Stomach (tissue), 9 donors: Measurements from ENCODE around the gene P2RX1. TPM values are rescaled to one million over a fixed set of nuclear protein-coding genes. Genes with fewer than 3 reads are reported as not detected.

Source experiments
- DNase-seq, 2 donors: peaks; one replicate each; pipeline versions ENCODE4 v3.0.0 to v3.0.0-alpha.2; 2013 to 2019
- H3K27ac ChIP-seq, 5 donors: fragments of 200-600 bp in 4 of 5; sonication (generic) in 4 of 5; one replicate each; pipeline ENCODE4 v1.5.1; 2013 to 2019; ENCODE audit warnings: mild to moderate bottlenecking in 1 of 5, moderate library complexity in 1 of 5
- H3K27me3 ChIP-seq, 3 donors: fragments of 200-600 bp; sonication (generic); one replicate each; pipeline ENCODE4 v1.5.1; 2017 to 2019; ENCODE audit warnings: mixed run types in 1 of 3
- H3K36me3 ChIP-seq, 4 donors: fragments of 200-600 bp; sonication (generic); 1 replicate in 3 of 4; 2 replicates in 1 of 4; pipeline ENCODE4 v1.5.1; 2016 to 2019
- H3K4me1 ChIP-seq, 4 donors: fragments of 200-600 bp; sonication (generic); one replicate each; pipeline ENCODE4 v1.5.1; 2016 to 2019
- H3K4me3 ChIP-seq, 4 donors: fragments of 200-600 bp; sonication (generic) in 3 of 4; one replicate each; pipeline ENCODE4 v1.5.1; 2016 to 2019; ENCODE audit warnings: mild to moderate bottlenecking in 1 of 4
- H3K9me3 ChIP-seq, 4 donors: fragments of 200-600 bp; sonication (generic); one replicate each; pipeline ENCODE4 v1.5.1; 2016 to 2019
- EP300 ChIP-seq: sonication (generic); formaldehyde crosslinking; IDR thresholded peaks from one replicate; pipeline ENCODE4 v1.6.1; 2017; ENCODE audit warnings: antibody characterized with exemption
- POLR2A ChIP-seq, 4 donors: fragments of 450-650 bp; IDR thresholded peaks; one replicate each; pipeline ENCODE4 v1.6.1; 2016; ENCODE audit warnings: antibody characterized with exemption in 4 of 4, control low read depth in 2 of 4, mild to moderate bottlenecking in 1 of 4, moderate library complexity in 1 of 4
- POLR2AphosphoS5 ChIP-seq, 3 donors: sonication (generic); formaldehyde crosslinking; IDR thresholded peaks; one replicate each; pipeline ENCODE4 v1.6.1; 2016; ENCODE audit warnings: antibody characterized with exemption in 3 of 3
- WGBS, 5 donors: extraction: QIAGEN DNeasy Blood & Tissue Kit in 3 of 5; methylation state at CpG; one replicate each; pipeline versions ENCODE4 v1.1.5 to v1.1.7; 2013 to 2018; 5-methylcytosine and 5-hydroxymethylcytosine counted together
- intact Hi-C: fragments of 100-400 bp; cut with DNase I; formaldehyde crosslinking; loops from one replicate; pipeline ENCODE4 v1.15.1; 2023; ENCODE audit warnings: low total_unique reads
- polyA plus RNA-seq, 3 donors: library from polyadenylated mRNA; stranded (reverse); fragments of 200-250 nt; gene quantifications; one replicate each; pipeline ENCODE4 v1.2.3, GENCODE V29; 2013
- total RNA-seq, 5 donors: library from RNA; depleted of rRNA; stranded (reverse); fragments of >200 nt; gene quantifications; one replicate each; pipeline versions ENCODE4 v1.1.0 to v1.2.3, GENCODE V29; 2014 to 2016
- TF ChIP-seq, protein P1 (sequence below), 7 experiments: fragments of 450-650 bp in 4 of 7; fragments of 200-600 bp in 3 of 7; sonication (generic) in 3 of 7; IDR thresholded peaks; one replicate each; pipeline ENCODE4 v1.5.1; 2016 to 2019; ENCODE audit warnings: antibody characterized with exemption in 7 of 7, control low read depth in 2 of 7, mild to moderate bottlenecking in 1 of 7
- donor health status: healthy with polysubstance abuse.
- donor health status: Bipolar disorder and iron deficiency.
- donor health status: healthy.

Gene P2RX1
- total and polyA plus RNA-seq, 8 donors: 0.75 to 13.4 (median 3.0) TPM

DNA sequence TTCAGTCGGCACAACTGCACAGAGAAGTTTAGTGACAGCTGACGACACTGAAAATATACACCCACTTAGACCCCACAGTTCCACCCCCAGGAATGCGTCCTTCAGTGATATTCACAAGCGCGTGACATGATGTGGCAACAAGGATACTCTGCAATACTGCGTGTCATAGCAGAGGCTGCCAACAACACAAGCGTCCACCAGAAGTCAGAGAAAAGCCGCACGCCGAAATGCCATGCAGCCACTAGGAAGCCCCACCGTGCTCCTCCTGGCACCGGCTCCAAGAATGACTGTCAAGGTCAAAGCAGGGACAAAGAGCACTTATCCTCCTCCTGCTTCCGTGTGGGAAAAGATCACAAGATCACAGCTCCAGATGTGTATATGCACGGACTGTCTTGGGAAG is 44.5 kb upstream of the P2RX1 start:
- WGBS, 5 donors: 66 to 79% (median 72%) methylated on average over 14 of the region's 14 CpGs
- TF ChIP-seq POLR2AphosphoS5 (IDR thresholded peaks at IDR 0.05) (no peak), POLR2A (IDR thresholded peaks at IDR 0.05) (no peak), EP300 (no peak)
- TF ChIP-seq, protein P1, sequence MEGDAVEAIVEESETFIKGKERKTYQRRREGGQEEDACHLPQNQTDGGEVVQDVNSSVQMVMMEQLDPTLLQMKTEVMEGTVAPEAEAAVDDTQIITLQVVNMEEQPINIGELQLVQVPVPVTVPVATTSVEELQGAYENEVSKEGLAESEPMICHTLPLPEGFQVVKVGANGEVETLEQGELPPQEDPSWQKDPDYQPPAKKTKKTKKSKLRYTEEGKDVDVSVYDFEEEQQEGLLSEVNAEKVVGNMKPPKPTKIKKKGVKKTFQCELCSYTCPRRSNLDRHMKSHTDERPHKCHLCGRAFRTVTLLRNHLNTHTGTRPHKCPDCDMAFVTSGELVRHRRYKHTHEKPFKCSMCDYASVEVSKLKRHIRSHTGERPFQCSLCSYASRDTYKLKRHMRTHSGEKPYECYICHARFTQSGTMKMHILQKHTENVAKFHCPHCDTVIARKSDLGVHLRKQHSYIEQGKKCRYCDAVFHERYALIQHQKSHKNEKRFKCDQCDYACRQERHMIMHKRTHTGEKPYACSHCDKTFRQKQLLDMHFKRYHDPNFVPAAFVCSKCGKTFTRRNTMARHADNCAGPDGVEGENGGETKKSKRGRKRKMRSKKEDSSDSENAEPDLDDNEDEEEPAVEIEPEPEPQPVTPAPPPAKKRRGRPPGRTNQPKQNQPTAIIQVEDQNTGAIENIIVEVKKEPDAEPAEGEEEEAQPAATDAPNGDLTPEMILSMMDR (IDR thresholded peaks at IDR 0.05): no peak
- intact Hi-C loops: no loop called here
- DNase-seq: no peak
- Histone ChIP-seq H3K27ac (peak overlapping the region in 2 of 5 donors; percentile 46 to 74), H3K9me3 (no peaks in the 10 kb centered on the region), H3K36me3 (peaks cover 0 to 7% (median 4%) of the 10 kb centered on the region in 4 donors), H3K4me3 (no peak overlapping the region), H3K4me1 (peaks cover 43 to 82% (median 62%) of the 10 kb centered on the region in 4 donors), H3K27me3 (peaks cover 0 to 23% (median 6%) of the 10 kb centered on the region in 3 donors)

DNA sequence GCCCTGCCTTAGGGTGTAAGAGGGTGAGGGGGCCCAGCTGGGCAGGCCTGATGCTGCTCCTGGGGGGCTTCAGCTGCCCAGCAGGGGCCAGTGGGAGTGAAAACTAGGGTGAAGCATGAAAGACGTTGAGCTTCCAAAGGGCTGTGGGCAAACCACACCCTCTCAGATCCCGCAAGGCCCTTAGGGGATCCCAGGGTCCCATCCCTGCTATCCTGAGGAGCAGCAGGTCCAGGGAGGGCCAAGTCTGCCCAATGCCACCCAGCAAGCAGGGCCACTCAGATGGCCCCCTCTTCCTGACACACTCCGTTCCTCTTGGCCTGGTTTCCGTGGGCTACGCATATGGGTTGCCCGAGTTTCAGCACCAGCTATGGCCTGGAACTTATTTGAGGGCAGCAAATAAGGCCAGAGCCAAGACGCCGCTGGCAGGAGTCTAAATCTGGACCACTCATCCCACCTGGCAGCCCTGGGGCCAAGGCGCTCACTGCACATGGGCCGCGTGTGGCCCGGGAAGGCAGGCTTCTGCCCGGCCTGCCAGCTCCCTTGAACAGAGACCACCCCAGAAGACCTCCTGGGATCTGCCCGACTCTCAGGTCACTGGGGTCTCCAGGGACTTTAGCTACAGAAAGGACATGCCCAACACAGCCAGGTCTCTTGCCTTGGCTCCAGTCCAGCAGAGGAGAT is 43.8 kb upstream of the P2RX1 start:
- peak overlapping the region; percentile 9 to 74 (median 46) for H3K27ac ChIP-seq
- H3K36me3 ChIP-seq: peaks cover 0 to 7% (median 4%) of the 10 kb centered on the region in 4 donors
- H3K9me3 ChIP-seq: no peaks in the 10 kb centered on the region
- no peak for DNase-seq
- H3K27me3 ChIP-seq: peaks cover 0 to 23% (median 6%) of the 10 kb centered on the region in 3 donors
- TF ChIP-seq, protein P1 (IDR thresholded peaks at IDR 0.05): no peak
- TF ChIP-seq EP300: no peak
- TF ChIP-seq POLR2A (IDR thresholded peaks at IDR 0.05): no peak
- TF ChIP-seq POLR2AphosphoS5 (IDR thresholded peaks at IDR 0.05): no peak
- intact Hi-C loops: no loop called here
- WGBS, 5 donors: 88 to 95% (median 91%) methylated on average over 12 to 14 of the region's 14 CpGs
- H3K4me3 ChIP-seq: no peak overlapping the region
- H3K4me1 ChIP-seq: peaks cover 38 to 81% (median 56%) of the 10 kb centered on the region in 4 donors

DNA sequence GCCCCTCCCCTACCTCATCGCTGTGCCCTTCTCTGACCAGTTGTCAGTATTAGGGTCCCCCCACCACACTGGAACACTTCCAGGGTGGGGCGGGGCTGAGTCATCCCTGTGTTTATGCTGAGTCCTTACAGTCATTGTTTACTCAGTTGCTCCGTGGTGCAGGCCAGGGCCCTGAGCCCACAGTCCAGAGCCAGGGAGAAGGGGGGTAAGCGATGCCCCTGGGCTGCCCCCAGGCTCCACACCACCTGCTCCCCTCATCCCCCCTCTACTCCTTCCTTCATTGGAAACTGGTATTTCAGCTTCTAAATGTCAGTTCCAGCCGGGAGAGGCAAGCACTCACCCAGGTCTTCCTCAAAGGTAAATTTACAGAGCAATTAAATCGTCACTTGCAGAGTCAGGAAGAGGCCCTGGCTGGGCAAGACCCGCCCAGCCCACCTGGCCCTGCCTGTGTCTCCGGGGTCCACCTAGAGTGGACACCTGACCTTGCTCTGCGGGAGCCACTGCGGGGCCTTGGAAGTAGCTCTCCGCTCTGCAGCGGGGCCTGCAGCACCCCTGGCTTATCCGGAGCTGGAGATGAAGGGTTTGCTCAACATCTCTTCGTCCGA is 43.1 kb upstream of the P2RX1 start:
- Histone ChIP-seq H3K9me3 (no peaks in the 10 kb centered on the region), H3K4me1 (peaks cover 31 to 74% (median 51%) of the 10 kb centered on the region in 4 donors), H3K27me3 (peaks cover 0 to 22% (median 6%) of the 10 kb centered on the region in 3 donors), H3K36me3 (peaks cover 0 to 7% (median 4%) of the 10 kb centered on the region in 4 donors), H3K27ac (peak overlapping the region; percentile 9 to 74 (median 46)), H3K4me3 (no peak overlapping the region)
- TF ChIP-seq POLR2AphosphoS5 (IDR thresholded peaks at IDR 0.05) (peak in 1 of 3 donors; percentile 31), EP300 (no peak)
- intact Hi-C loops: no loop called here
- peak; percentile 66 to 83 for DNase-seq
- 29 to 49% (median 38%) methylated on average over 10 to 15 of the region's 15 CpGs for WGBS, 5 donors

DNA sequence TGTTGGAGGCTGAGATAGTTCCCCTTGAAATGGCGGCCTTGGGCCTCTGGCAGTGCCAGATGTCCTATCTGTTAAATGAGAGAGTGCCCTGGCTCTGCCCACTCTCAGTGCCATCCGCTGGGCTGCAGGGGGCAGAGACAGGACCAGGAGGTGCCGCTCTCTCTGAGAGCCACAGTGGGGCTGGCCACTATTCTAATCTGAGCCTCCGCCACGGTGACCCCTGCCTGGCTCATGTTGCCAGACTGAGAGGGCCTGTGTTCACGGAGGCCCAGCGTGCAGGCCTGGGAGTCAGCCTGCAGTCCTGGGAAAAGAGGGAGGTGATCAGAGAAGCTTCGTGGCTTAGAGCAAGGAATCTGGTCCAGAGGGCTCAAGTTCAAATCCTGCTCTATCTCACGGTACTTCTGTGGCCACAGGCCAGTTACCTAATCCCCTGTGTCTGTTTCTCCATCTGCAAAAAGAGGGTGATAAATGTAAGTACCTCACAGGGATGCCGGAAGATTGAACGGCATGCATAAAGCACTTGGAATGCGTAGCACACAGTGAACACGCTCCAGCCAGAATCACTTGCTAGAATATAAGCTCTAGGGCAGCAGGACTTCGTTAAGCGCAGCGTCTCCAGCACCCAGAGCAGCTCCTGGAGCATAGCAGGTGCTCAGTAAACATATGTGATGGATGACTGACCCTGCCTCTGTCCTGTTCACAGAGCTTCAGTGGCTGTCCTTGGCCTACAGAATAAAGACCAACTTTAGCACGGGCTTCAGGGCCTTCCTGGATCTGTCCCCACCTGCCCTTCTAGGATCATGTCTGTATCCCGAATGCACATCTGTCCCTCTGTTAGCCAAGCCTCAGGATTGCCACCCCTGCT is 41.7 kb upstream of the P2RX1 start:
- 83 to 90% (median 85%) methylated on average over 12 to 18 of the region's 18 CpGs for WGBS, 5 donors
- H3K27ac ChIP-seq: no peak overlapping the region
- intact Hi-C loops: no loop called here

More for the DNA sequence above, 41.7 kb upstream of the P2RX1 start:
- Histone ChIP-seq H3K4me1 (peaks cover 23 to 64% (median 40%) of the 10 kb centered on the region in 4 donors), H3K27me3 (peaks cover 0 to 7% (median 0%) of the 10 kb centered on the region in 3 donors), H3K9me3 (no peaks in the 10 kb centered on the region), H3K36me3 (peaks cover 0 to 16% (median 7%) of the 10 kb centered on the region in 4 donors), H3K4me3 (no peak overlapping the region)
- DNase-seq: no peak
- TF ChIP-seq POLR2A (IDR thresholded peaks at IDR 0.05): no peak
- TF ChIP-seq, protein P1 (IDR thresholded peaks at IDR 0.05): no peak
- TF ChIP-seq EP300: no peak
- TF ChIP-seq POLR2AphosphoS5 (IDR thresholded peaks at IDR 0.05): no peak
